Measurements from ENCODE around the gene ZNF230. TPM values are rescaled to one million over a fixed set of nuclear protein-coding genes. Genes with fewer than 3 reads are reported as not detected.

Gene ZNF230
- total and polyA plus RNA-seq, 2 of the 8 experiments (the other 6 are each of a cell fraction or from before 2014, with no cell fraction given): 1.5 to 3.6 TPM

- TF ChIP-seq SAP30 (IDR thresholded peaks at IDR 0.05; ENCODE audit: insufficient read depth, insufficient replicate concordance, low read length) (no peak), PHF8 (conservative IDR thresholded peaks at IDR 0.05; ENCODE audit: low read depth, low read length) (no peak), SIRT6 (IDR thresholded peaks at IDR 0.05; ENCODE audit: low read length) (no peak), CREB1 (IDR thresholded peaks at IDR 0.05) (no peak), CTCF (IDR thresholded peaks at IDR 0.05; ENCODE audit: control extremely low read depth in 1 of 3, insufficient read depth in 1 of 3, low read depth in 1 of 3, low read length in 3 of 3) (no peak), RAD21 (IDR thresholded peaks at IDR 0.05 in 1 of 2, conservative IDR thresholded peaks at IDR 0.05 in 1 of 2; ENCODE audit: low read depth in 2 of 2, low read length in 2 of 2) (no peak), BRCA1 (IDR thresholded peaks at IDR 0.05; ENCODE audit: low read depth, low read length) (no peak), RFX5 (IDR thresholded peaks at IDR 0.05; ENCODE audit: borderline replicate concordance, low read depth, low read length) (no peak), BACH1 (IDR thresholded peaks at IDR 0.05; ENCODE audit: low read length) (no peak), ATF3 (IDR thresholded peaks at IDR 0.05; ENCODE audit: insufficient read depth, low read depth, low read length) (no peak), CHD2 (IDR thresholded peaks at IDR 0.05; ENCODE audit: low read length) (no peak)
- no peak for FAIRE-seq
- Histone ChIP-seq H4K8ac (ENCODE audit: extremely low read depth, insufficient read depth, low read length) (no peak overlapping the region), H3K27me3 (replicated peaks in 1 of 4; ENCODE audit: control insufficient read depth in 3 of 4, extremely low read depth in 1 of 4, insufficient read depth in 3 of 4, low read length in 3 of 4) (no peaks in the 10 kb centered on the region), H3K18ac (ENCODE audit: extremely low read depth, low read length) (no peak overlapping the region), H3K56ac (replicated peaks; ENCODE audit: insufficient read length, low read depth, low read length) (no peak overlapping the region), H2BK5ac (ENCODE audit: low read depth, low read length) (no peak overlapping the region), H3K14ac (ENCODE audit: insufficient read length) (no peak overlapping the region), H2BK12ac (ENCODE audit: low read depth, low read length) (no peak overlapping the region), H3K9me3 (ENCODE audit: insufficient read depth in 2 of 2, low read depth in 1 of 2, low read length in 1 of 2) (peaks cover 9 to 11% of the 10 kb centered on the region in 2 experiments; a peak in 3 of 4 replicates), H3K4me2 (ENCODE audit: insufficient read depth in 1 of 2, low read depth in 2 of 2, low read length in 2 of 2) (peak overlapping the region; percentile 68 to 88), H2BK120ac (replicated peaks; ENCODE audit: low read depth, low read length) (no peak overlapping the region), H3K79me1 (ENCODE audit: low read depth, low read length) (no peaks in the 10 kb centered on the region), H3K23me2 (ENCODE audit: low read depth, low read length) (no peaks in the 10 kb centered on the region; the same call in 1 of the 2 replicates), H2BK20ac (ENCODE audit: low read length) (no peak overlapping the region), H3K79me2 (ENCODE audit: control insufficient read depth in 1 of 2, insufficient read depth in 2 of 2, low read length in 2 of 2) (peaks cover 0 to 4% of the 10 kb centered on the region in 2 experiments; a peak in 1 of 4 replicates), H4K20me1 (replicated peaks in 1 of 2; ENCODE audit: control insufficient read depth in 1 of 2, insufficient read depth in 2 of 2, low read length in 2 of 2) (no peaks in the 10 kb centered on the region), H2BK15ac (ENCODE audit: low read length) (no peak overlapping the region), H3K4me1 (replicated peaks in 1 of 4; ENCODE audit: control insufficient read depth in 3 of 4, insufficient read depth in 4 of 4, low read length in 3 of 4) (no peaks in the 10 kb centered on the region), H2AFZ (ENCODE audit: low read length) (peak overlapping the region; percentile 99; the same call in 1 of the 2 replicates), H3K4ac (replicated peaks; ENCODE audit: insufficient read length, low read depth, low read length) (no peak overlapping the region), H4K91ac (replicated peaks; ENCODE audit: insufficient read length, low read length) (no peak overlapping the region), H3K36me3 (ENCODE audit: control insufficient read depth in 2 of 4, insufficient read depth in 4 of 4, low read length in 3 of 4) (peaks cover 0 to 3% (median 0%) of the 10 kb centered on the region in 4 experiments; a peak in 2 of 8 replicates), H4K5ac (ENCODE audit: insufficient read length, low read depth, low read length) (no peak overlapping the region), H3K9ac (replicated peaks in 1 of 4; ENCODE audit: extremely low read depth in 1 of 4, low read depth in 3 of 4, low read length in 3 of 4) (peak overlapping the region in 3 of 4 experiments; percentile 2 to 79 (median 50); a peak in 2 of 7 replicates), H3K27ac (ENCODE audit: low read depth, low read length) (no peak overlapping the region), H3K23ac (ENCODE audit: insufficient read length) (no peak overlapping the region), H2AK5ac (ENCODE audit: low read depth, low read length) (no peak overlapping the region), H3K4me3 (ENCODE audit: extremely low read depth in 1 of 4, insufficient read depth in 2 of 4, low read depth in 3 of 4, low read length in 4 of 4) (peak overlapping the region; percentile 60 to 87 (median 80))
- DNase-seq (ENCODE audit: low read depth in 1 of 2, low spot score in 2 of 2): no peak
- 11% methylated on average over 14 of the region's 14 CpGs; no CpG with 5 or more reads in 1 of the 2 experiments for WGBS, 2 experiments (ENCODE audit: extremely low coverage in 1 of 2, insufficient coverage in 1 of 2, insufficient read length in 1 of 2, insufficient replicate concordance in 2 of 2, low coverage in 1 of 2, low lambda C conversion rate in 2 of 2, missing lambda C conversion rate in 1 of 2)
- ChIA-PET POLR2A (ENCODE audit: partially characterized antibody) (interaction anchor here (0.7 to 2.3 kb wide), 5 partner anchors 12 to 127 kb away, joined by 3 to 8 read pairs (median 3); partner anchors contain the start of genes ZNF221 and ZNF45), CTCF (ENCODE audit: partially characterized antibody) (no interaction called here)
Observed at GRCh38 chr19:43984687-43985000, 18.1 kb upstream of the ZNF230 start.

Data from H1 (cell line).